GM21786 (cell line): Measurements from ENCODE around the gene NEK7.
"Not testable (repeated sequence)": the region's sequence is repeated elsewhere in the genome, so short reads cannot be mapped to it uniquely, and the experiment has no call there.

Experiments
- ATAC-seq: cut with Tn5 transposase; IDR thresholded peaks from one replicate; pipeline ENCODE4 v1.9.1; 2021; ENCODE audit not compliant: unreplicated experiment

The NEK7 gene

DNA sequence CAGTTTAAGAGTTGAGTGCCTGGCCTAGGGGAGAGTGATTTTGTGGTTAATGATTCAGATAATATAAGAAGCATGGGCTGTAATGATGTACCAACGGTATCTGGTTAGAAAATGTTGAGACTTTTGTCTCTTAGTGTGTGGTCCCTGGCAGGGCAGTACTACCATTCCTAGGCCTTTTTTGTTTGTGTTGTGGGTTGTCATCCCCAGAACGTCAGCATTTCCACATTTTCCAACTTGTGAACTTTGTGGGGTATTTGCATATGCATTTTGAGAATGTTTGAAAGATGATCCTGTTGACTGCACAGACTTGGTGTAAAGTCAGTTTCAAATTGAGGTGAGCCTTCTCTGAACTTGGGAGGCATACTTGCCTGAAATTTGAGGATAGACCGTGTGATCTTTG lies 11.4 kb downstream of the NEK7 start:
- ATAC-seq, result no peak

DNA sequence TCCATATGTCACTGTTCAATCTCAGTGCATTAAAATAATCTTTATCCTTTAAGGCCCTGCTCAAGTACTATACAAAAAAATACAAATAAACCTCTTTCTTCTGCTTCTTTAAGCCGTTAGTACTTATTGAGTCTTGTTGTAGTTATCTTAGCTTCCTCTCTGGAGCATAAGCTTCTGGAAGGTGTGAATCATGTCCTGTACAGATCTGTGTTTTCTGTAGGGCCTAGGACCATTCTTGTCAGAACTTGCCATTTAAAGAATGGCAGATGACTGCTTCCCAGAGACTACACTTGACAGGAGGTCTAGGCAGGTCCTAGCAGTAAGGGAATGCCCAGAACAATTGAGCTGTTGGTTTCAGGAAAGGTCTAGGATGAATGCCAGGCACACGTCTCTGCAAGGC lies 12.9 kb downstream of the NEK7 start:
- ATAC-seq, result no peak

DNA sequence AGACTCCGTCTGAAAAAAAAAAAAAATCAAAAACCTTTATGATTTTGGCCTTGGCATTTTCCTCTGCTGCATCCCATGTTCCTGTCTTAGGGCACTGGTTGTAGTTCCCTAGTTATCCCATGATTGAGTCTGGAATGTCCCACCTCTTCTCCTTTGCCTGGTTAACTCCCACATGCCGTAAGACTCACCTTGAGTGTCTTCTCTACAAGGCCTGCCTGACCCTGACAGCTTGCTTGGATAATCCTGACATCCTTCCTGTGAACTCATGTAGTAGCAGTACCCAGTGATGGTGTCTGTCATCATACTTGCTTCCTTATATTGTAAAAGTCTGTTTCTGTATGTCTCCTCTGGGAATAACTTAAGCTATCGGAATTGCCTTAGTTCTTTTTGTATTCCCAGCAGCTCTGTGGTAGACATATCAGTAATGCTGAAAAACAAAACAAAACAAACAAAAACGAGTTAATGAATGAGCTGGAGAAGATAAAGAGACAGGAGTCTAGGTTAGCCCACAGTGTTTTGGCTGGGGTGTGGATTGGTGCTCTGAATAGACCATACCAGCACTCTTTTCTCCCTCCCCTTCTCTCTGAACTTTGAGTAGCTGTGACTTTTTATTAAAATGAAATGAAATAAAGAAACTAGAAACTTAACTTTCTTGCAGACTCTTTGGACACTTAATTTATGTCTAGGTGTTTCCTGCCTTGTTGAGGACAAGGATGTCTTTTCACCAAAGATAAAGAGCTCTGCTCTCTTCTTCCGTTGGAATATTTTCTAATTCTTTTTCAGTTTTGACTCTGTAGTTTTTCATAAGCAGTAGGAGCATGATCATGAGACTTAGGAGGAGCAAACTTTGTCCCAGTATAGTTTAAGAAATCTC lies 15.1 kb downstream of the NEK7 start:
- ATAC-seq, result no peak

DNA sequence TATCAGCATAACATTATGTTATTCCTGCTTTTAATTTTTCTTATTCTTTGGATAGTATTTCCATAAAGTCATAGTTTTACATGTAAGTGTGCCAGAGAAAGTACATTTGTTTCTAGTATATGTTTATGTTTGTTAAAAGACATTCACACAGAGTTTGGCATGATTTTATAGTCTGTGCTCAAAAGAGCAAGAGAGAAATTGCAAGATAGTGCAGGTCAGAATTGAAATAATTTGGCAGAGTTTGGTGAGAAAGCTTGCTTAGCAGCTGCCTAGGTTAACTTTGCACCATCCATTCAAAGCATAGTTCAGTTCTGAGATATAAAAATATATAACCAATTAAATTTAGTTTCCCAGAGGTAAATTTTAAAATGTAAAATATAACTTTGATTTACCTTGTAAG lies 17.0 kb downstream of the NEK7 start:
- ATAC-seq, result no peak

DNA sequence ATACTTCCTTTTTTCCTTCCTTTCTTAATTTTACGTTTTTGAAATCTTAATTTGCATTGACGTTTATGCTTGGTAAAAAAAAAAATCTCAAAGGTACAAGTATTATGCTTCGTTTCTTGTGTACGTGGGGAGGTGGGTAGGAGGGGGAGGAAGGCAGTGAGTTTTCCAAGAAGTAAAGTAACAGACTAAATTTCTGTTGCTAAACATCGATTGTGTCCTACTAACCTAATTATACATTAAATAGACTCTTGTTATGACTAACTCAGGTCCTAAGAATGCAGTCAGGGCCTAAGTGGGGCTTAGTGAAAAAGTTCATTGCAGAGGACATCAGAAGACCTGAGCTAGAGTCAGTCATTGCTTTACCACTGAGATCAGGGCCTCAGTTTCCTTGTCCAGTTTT lies 17.5 kb downstream of the NEK7 start:
- ATAC-seq, result peak; percentile 40

DNA sequence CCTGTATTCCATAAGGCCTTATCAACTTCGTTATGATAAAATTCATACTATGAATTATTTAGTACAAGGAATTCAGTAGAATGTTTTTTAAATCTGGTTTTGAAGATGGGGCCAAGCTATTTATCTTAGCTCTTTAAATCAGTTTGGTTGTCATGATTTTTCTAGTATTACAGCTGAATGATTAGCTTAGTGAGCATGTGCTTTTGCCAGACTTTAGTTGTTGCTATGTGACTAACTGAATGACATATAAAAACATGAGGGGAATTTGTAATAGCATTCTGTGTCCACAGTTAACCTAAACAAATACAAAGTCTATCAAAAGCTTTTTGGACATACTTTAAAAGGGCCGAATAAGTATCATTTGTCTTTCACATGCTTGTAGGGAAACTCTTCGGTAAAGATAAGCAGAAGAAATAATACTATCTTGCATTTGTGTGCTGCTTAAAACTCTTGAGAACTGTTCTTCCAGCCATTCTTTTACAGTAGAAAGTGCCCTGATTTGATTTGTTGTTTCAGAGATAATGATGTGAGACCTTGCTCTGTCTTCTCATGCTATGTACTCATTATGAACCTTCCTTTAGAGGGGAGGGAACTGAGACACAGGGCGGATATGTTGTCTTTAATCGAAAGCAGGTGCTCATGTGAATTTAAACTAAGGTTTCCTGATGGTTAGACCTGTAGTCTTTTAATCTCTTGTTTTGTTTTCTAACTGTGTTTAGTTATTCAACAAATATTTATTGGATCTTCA lies 18.8 kb downstream of the NEK7 start:
- peak; percentile 53 for ATAC-seq

DNA sequence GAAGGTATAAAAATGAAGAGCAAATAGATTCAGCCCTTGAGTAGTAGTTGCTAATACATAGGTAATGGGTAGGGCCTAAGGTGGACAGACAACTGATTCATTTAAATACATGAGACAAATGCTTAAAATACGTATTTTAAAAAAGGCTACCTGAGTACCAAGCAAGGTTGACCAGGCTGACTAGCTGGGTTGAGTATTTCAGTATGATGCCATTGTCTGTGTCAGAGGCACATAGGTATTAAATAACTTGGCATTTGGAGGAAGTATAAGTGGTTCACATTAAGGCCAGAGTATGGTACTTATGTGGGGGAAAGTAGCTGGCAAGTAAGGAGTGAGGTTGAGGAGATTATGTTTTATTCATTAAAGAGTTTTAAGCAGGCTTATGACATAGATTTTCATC lies 19.4 kb downstream of the NEK7 start:
- ATAC-seq, result no peak

DNA sequence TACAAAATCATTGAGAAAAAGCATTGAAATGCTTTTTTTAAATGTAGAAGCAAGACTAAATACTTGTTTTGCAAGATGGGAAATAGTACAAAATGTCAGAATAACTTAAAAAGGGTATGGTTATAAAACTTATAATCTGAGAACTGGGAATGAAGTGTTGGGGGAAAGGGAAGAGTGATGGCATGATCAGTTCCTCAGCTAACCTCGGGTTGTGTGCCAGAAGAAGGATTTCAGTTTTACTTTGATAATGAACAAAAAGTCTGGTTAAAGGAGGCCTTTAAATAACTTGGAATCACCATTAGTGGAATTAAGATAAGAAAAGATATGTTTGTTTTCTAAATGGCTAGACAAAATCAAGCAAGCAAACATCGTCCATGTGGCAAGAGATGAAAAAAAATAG lies 20.7 kb downstream of the NEK7 start:
- ATAC-seq, result no peak

DNA sequence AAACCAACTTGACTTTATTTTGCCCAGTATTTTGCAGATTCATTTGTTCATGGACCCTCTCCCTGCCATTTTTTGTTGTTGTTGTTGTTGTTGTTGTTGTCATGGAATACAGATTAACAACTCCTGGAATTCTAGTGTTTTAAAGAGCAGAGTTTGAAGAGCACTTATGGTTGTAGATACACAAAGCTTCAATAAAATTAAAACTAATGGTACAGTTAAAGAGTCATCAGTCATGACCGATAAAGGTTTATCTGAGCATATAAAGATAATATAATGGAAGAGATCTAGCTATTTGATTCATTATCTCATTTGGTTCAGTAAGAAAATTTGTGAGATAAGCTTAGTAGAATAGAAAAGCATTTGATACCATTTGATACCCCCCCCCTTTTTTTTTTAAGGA lies 21.8 kb downstream of the NEK7 start:
- no peak for ATAC-seq

DNA sequence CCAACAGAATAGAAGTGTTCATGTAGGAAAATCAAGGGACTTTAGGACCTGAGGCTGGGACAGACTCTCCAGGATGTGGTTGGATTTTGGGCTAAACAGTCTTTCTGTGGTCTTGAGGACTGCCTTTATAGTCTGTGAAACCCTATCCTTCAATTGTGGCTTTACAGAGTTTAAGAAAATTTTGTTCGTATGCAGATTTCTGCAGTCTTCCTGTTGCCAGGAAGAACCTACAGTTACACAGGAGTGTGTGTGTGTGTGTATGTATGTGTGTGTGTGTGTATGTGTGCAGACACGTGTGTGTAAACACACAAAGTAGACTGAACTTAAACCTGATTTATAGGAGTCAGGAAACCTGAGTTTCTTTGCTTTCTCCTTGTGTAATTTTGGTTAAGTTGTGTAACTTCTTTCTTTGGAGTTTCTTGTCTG lies 22.8 kb downstream of the NEK7 start:
- ATAC-seq, result no peak

DNA sequence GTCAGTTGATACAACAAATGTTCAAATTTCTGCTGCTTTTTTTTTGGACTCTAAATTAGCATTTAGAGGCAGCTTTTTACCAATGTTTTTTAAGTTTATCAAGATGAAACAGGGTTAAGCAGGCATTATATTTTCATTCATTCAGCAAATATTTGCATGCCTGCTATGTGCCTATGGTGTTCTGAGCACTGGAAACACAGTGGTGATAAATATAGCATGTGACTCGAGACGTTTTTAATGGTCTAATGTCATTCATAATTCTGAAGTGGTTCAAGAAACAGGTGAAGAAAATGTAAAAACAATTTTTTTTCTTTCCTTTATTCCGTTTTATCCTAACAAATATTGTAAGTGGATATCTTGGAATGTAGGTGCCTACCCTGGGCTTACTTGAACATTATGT lies 26.8 kb downstream of the NEK7 start:
- no peak for ATAC-seq

DNA sequence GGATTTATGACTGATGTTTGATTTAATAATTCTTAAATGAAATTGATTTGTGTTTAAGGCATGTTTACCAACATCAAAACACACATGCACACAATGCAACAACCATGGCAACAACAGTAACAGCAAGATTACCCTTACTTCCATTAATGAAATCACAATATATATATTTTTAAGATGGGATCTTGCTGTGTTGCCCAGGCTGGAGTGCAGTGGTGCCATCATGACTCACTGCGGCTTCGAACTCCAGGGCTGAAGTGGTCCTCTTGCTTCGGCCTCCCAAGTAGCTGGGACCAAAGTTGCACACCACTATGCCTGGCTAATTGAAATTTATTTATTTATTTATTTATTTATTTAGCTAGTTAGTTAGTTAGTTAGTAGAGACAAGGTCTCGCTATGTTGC lies 27.7 kb downstream of the NEK7 start:
- no peak for ATAC-seq

DNA sequence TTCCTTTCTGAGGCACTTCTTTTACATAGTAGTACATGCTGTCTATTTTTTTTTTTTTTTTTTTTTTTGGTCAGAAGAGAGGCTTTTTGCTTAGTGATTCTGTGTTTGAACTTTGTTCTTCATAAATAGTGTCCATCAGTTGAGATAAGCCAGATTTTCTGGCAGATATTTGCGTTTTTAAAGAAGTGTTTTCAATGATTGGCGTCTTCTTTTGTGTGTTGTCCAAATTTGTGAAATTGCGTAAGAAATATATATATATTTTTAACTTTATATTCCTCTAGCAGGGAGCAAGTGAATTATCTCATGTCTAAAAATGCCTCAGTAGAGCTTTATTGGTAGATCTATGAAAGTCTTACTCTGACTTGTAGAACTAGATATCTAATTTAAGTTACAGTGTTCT lies 28.3 kb downstream of the NEK7 start:
- no peak for ATAC-seq

DNA sequence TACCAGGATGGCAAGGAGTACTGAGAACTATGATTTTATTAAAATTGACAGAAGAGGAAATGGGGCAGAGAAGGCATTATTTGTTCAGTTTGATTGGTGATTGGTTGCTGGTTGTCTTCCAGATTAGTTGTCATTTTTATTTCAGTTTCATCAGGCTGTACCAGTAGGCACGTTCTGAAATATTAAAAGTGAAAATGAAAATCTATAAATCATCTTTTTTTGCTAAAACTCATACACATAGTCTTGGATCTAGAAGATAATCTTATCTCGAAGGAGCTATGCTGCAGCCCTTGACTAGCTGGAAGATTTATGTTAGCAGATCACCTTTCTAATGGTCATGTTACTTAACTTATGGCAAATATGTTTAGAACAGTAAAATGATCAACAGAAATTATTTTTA lies 29.0 kb downstream of the NEK7 start:
- peak; percentile 66 for ATAC-seq

DNA sequence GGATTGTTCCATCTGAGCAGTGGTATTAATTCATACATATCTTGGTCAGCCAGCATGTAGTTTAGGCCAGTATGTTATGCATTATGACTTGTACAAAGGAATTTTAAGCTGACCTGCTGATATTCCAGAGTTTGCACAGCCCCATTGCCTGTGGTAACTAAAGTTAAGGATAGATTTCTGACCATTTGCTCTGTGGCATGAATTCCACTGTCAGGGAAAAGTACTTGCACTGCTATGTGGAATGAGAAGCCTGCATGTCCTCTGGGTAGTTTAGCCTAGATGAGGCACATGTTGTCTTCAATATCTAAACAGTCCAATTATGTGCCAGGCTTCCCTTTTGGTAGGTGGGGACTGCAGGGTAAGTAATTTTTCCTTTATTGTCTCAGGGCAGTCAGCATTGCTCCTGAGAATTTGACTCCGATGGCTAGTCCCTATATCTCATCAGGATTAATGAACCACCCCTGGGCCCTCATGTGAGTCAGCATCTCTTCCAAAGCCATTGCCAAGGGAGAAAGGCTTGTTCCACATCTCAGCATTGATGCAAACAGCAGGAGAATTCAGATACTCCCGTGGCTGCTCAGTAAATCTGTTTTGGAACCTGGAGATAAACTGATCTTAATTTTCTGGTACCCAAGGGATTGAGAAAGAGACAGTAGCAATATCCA lies 30.2 kb downstream of the NEK7 start:
- ATAC-seq, result no peak

DNA sequence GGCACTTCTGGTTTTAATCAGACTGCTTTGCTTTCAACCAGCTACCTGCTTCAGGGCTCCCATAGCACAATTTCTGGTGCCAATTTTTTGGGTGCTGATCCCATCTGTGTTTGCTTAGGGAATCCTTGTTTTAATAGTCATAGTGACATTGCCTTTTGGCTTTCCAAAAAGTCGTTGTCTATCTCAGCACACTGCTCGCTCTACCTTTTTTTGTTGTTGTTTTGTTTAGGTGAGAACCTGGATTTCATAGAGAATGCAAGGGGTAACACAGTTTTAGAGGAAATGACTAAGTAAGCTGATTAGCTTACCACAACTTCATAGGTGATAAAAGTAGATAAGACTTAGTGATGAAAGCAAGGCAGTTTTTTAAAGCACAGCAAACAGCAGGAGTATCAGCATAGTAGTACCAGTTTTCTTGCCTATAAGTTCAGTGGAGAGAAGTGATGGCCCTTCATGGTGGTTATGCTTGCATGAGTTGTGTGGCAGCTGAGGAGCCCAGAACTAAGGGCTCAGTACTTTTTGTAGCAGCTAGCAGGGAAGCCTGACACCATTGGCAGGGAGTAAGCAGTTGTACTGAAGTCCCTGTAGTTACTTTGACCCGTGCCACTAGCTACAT lies 31.3 kb downstream of the NEK7 start:
- no peak for ATAC-seq

DNA sequence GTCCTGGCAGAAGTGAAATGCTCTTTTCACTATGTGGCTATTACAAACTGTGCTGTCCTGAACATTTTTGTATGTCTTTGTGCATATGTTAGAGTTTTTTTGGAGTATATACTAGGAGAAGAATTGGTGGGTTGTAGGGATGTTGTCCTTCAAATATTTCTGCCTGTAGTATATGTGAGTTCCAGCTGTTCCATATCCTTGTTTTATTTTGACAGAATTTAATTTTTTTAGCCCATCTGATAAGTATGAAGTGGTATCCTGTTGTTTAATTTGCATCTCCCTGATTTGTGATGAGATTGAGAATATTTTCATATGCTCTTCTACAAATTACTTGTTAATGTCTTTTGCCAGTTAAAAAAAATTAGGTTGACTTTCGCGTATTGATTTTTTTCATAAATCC lies 34.3 kb downstream of the NEK7 start:
- no peak for ATAC-seq

DNA sequence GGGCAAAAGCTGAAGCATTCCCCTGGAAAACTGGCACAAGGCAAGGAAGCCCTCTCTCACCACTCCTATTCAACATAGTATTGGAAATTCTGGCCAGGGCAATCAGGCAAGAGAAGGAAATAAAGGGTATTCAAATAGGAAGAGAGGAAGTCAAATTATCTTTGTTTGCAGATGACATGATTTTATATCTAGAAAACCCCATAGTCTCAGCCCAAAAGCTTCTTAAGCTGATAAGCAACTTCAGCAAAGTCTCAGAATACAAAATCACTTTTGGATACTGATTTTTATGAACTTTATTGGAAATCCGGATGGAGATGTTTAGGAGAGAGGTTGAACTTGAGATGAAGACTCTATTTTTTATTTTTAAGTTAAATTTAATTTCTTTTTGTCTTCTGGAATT lies 37.1 kb downstream of the NEK7 start:
- not testable (repeated sequence) for ATAC-seq

DNA sequence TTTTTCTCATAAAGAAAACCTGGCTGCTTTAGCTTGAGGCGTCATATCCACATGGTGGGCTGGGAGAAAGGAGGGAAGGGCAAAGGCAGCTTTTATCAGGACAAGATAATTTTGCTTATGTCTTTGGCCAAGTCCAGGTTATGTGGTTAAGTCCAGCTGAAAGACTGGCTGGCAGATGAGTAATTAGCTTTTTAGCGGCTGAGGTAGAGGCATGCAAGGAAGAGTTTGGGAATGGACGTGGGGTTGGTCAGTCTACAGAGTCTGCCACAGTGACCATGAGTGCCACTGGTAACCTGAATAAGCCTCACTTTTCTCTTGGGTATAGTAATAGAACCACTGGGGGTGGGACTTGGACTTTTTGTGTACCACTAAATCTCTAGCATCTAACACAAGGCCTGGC lies 39.8 kb downstream of the NEK7 start:
- ATAC-seq, result no peak

DNA sequence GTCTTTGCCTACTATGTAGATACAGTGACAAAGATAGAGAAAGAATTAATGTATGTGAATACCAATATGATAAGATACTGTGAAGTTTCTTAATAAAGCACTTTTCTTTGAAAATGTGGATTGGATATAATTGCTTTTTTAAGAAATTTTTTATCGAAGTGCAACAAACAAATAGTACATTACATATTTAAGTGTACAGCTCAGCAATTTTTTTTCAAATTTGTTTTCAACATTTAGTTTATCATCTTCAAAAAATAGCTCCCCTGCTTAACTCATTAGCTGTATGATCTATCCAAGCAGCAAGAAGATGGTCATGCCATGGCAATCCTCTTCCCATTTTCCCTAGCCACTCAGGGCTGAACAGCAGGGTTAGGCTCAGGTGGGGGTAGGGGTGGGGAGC lies 40.5 kb downstream of the NEK7 start:
- ATAC-seq, result no peak

DNA sequence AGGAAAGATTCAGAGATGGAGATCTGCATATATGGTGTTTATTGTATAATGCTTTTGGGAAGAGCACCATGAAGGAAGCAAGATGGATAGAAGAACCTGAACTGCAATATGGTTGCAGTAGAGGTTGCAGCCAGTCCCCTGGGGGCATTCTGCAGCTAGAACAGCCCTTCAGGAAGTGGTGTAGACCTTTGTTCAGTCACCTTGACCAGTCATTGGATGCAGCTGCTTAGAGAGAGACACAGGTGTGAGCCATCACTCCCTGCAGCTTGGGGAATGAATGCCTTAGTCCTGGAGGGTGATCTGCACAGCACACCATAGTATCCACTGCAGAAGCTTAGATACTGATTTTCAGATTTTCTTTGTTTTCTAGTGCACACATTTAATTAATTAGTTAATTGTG lies 42.3 kb downstream of the NEK7 start:
- peak; percentile 57 for ATAC-seq
